ENCODE data around the gene RNU6-1.

GRCh38 chr15:67845974-67846373 lies 6.1 kb upstream of the RNU6-1 start:
- TF ChIP-seq CTCF (IDR thresholded peaks at IDR 0.05; ENCODE audit: extremely low read depth in 1 of 2, insufficient read depth in 1 of 2, low read depth in 1 of 2, low read length in 2 of 2) = no peak
- TF ChIP-seq POLR2A (IDR thresholded peaks at IDR 0.05; ENCODE audit: low read depth, low read length) = no peak
- no peak for TF ChIP-seq POLR2AphosphoS5 (IDR thresholded peaks at IDR 0.05; ENCODE audit: insufficient read depth, low read depth, low read length)
- no peak for TF ChIP-seq EZH2 (IDR thresholded peaks at IDR 0.05; ENCODE audit: borderline replicate concordance, low read depth, low read length, severe bottlenecking)
- no peak for TF ChIP-seq GATA2 (IDR thresholded peaks at IDR 0.05; ENCODE audit: insufficient read depth, insufficient read length, low read depth, low read length)
- no peak for TF ChIP-seq MYC (IDR thresholded peaks at IDR 0.05; ENCODE audit: low read depth, low read length)
- no peak for TF ChIP-seq JUN (IDR thresholded peaks at IDR 0.05; ENCODE audit: borderline replicate concordance, insufficient read depth, insufficient read length, low read depth)
- TF ChIP-seq MAX (IDR thresholded peaks at IDR 0.05; ENCODE audit: insufficient read depth, insufficient read length) = no peak
- TF ChIP-seq FOS (IDR thresholded peaks at IDR 0.05; ENCODE audit: borderline replicate concordance, insufficient read depth, low read length) = no peak

Measured in endothelial cell of umbilical vein (primary cell).